H1 (cell line): ENCODE results near the gene STEAP4. TPM values are rescaled to one million over a fixed set of nuclear protein-coding genes. Genes with fewer than 3 reads are reported as not detected.

Experiments used
- CTCF ChIA-PET: fragments of 300-600 bp; sonication (Branson Sonifier 250); formaldehyde crosslinking; loops from one replicate; lab custom pipeline; 2021; ENCODE audit not compliant: partially characterized antibody; lab: Charles Lee
- POLR2A ChIA-PET: fragments of 300-600 bp; sonication (Branson Sonifier 250); formaldehyde crosslinking; loops from one replicate; lab custom pipeline; 2021; ENCODE audit warnings: inconsistent platforms; ENCODE audit not compliant: partially characterized antibody; lab: Charles Lee
- DNase-seq, 2 experiments: peaks; one replicate each; pipeline versions ENCODE4 v3.0.0 to v3.0.0-alpha.2; 2010 to 2022; ENCODE audit warnings: low spot score in 2 of 2, low read depth in 1 of 2, mixed read lengths in 1 of 2
- FAIRE-seq: peaks from 2 replicates; lab custom pipeline; 2011; peaks lifted over from hg19 to GRCh38; lab: Jason Lieb, UNC
- H2AFZ ChIP-seq: 2 replicates; pipeline ENCODE4 v1.8.1; 2012; ENCODE audit warnings: low read length, inconsistent platforms
- H2AK5ac ChIP-seq: 2 replicates; pipeline ENCODE4 v1.6.1; 2013; ENCODE audit warnings: low read depth, low read length
- H2BK120ac ChIP-seq: replicated peaks from 2 replicates; pipeline ENCODE3; 2013; ENCODE audit warnings: low read depth, low read length, inconsistent platforms
- H2BK12ac ChIP-seq: 2 replicates; pipeline ENCODE4 v1.6.1; 2013; ENCODE audit warnings: low read depth, low read length
- H2BK15ac ChIP-seq: 2 replicates; pipeline ENCODE4 v1.6.1; 2013; ENCODE audit warnings: low read length
- H2BK20ac ChIP-seq: 2 replicates; pipeline ENCODE4 v1.6.1; 2013; ENCODE audit warnings: low read length
- H2BK5ac ChIP-seq: 2 replicates; pipeline ENCODE4 v1.6.1; 2013; ENCODE audit warnings: low read depth, low read length
- H3K14ac ChIP-seq: 2 replicates; pipeline ENCODE4 v1.6.1; 2013; ENCODE audit warnings: inconsistent platforms; ENCODE audit not compliant: insufficient read length
- H3K18ac ChIP-seq: 2 replicates; pipeline ENCODE4 v1.6.1; 2013; ENCODE audit warnings: low read length; ENCODE audit errors: extremely low read depth
- H3K23ac ChIP-seq: 2 replicates; pipeline ENCODE4 v1.6.1; 2013; ENCODE audit warnings: inconsistent platforms; ENCODE audit not compliant: insufficient read length
- H3K23me2 ChIP-seq: 2 replicates; pipeline ENCODE4 v1.6.1; 2013; ENCODE audit warnings: low read depth, low read length
- H3K27ac ChIP-seq: 2 replicates; pipeline ENCODE4 v1.6.1; 2011; ENCODE audit warnings: low read depth, low read length, inconsistent platforms
- H3K27me3 ChIP-seq, 4 experiments: replicated peaks in 1 of 4; 1 replicate in 1 of 4; 2 replicates in 3 of 4; pipeline versions ENCODE4 v1.6.1 to v1.8.1; 2011 to 2013; ENCODE audit warnings: low read length in 3 of 4, mild to moderate bottlenecking in 3 of 4, inconsistent platforms in 2 of 4, mixed read lengths in 2 of 4, moderate library complexity in 1 of 4; ENCODE audit not compliant: control insufficient read depth in 3 of 4, insufficient read depth in 3 of 4; ENCODE audit errors: extremely low read depth in 1 of 4
- H3K36me3 ChIP-seq, 4 experiments: 2 replicates each; pipeline versions ENCODE4 v1.6.1 to v1.8.1; 2011 to 2013; ENCODE audit warnings: mild to moderate bottlenecking in 4 of 4, low read length in 3 of 4, moderate library complexity in 2 of 4, control low read depth in 1 of 4, inconsistent platforms in 1 of 4; ENCODE audit not compliant: insufficient read depth in 4 of 4, control insufficient read depth in 2 of 4
- H3K4ac ChIP-seq: replicated peaks from 2 replicates; pipeline ENCODE3; 2013; ENCODE audit warnings: low read length, low read depth, mixed read lengths, inconsistent platforms; ENCODE audit not compliant: insufficient read length
- H3K4me1 ChIP-seq, 4 experiments: replicated peaks in 1 of 4; 1 replicate in 1 of 4; 2 replicates in 3 of 4; pipeline versions ENCODE4 v1.6.1 to v1.8.1; 2011 to 2013; ENCODE audit warnings: low read length in 3 of 4, inconsistent platforms in 2 of 4, mixed read lengths in 1 of 4; ENCODE audit not compliant: insufficient read depth in 4 of 4, control insufficient read depth in 3 of 4
- H3K4me2 ChIP-seq, 2 experiments: 2 replicates each; pipeline versions ENCODE4 v1.6.1 to v1.8.1; 2011 to 2013; ENCODE audit warnings: low read depth in 2 of 2, low read length in 2 of 2, control low read depth in 1 of 2, inconsistent platforms in 1 of 2, mild to moderate bottlenecking in 1 of 2; ENCODE audit not compliant: insufficient read depth in 1 of 2
- H3K4me3 ChIP-seq, 4 experiments: fragments of 200-600, 300-600 bp in 1 of 4; sonication (generic), shearing (Covaris generic), sonication (Bioruptor Twin) in 1 of 4; 2 replicates each; pipeline versions ENCODE4 v1.5.1 to v1.8.1; 2011 to 2016; ENCODE audit warnings: low read length in 4 of 4, low read depth in 3 of 4, control low read depth in 2 of 4, inconsistent platforms in 2 of 4, mild to moderate bottlenecking in 2 of 4, mixed read lengths in 1 of 4, moderate library complexity in 1 of 4; ENCODE audit not compliant: insufficient read depth in 2 of 4; ENCODE audit errors: extremely low read depth in 1 of 4
- H3K56ac ChIP-seq: replicated peaks from 2 replicates; pipeline ENCODE3; 2013; ENCODE audit warnings: low read depth, mild to moderate bottlenecking, mixed read lengths, low read length, inconsistent platforms; ENCODE audit not compliant: insufficient read length
- H3K79me1 ChIP-seq: 2 replicates; pipeline ENCODE4 v1.6.1; 2013; ENCODE audit warnings: low read depth, low read length, control low read depth
- H3K79me2 ChIP-seq, 2 experiments: 2 replicates each; pipeline versions ENCODE4 v1.6.1 to v1.8.1; 2012 to 2013; ENCODE audit warnings: low read length in 2 of 2, mild to moderate bottlenecking in 2 of 2, inconsistent platforms in 1 of 2; ENCODE audit not compliant: insufficient read depth in 2 of 2, control insufficient read depth in 1 of 2
- H3K9ac ChIP-seq, 4 experiments: replicated peaks in 1 of 4; 1 replicate in 1 of 4; 2 replicates in 3 of 4; pipeline versions ENCODE4 v1.6.1 to v1.8.1; 2011 to 2013; ENCODE audit warnings: low read depth in 3 of 4, low read length in 3 of 4, control low read depth in 2 of 4, mild to moderate bottlenecking in 2 of 4, moderate library complexity in 2 of 4, inconsistent platforms in 1 of 4; ENCODE audit errors: extremely low read depth in 1 of 4
- H3K9me3 ChIP-seq, 2 experiments: 2 replicates each; pipeline versions ENCODE4 v1.6.1 to v1.8.1; 2012 to 2013; ENCODE audit warnings: mild to moderate bottlenecking in 2 of 2, moderate library complexity in 2 of 2, control low read depth in 1 of 2, inconsistent platforms in 1 of 2, low read depth in 1 of 2, low read length in 1 of 2, mixed read lengths in 1 of 2; ENCODE audit not compliant: insufficient read depth in 2 of 2
- H4K20me1 ChIP-seq, 2 experiments: replicated peaks in 1 of 2; 2 replicates each; pipeline versions ENCODE3 to v1.8.1; 2011 to 2013; ENCODE audit warnings: inconsistent platforms in 2 of 2, low read length in 2 of 2, mild to moderate bottlenecking in 1 of 2; ENCODE audit not compliant: insufficient read depth in 2 of 2, control insufficient read depth in 1 of 2
- H4K5ac ChIP-seq: 2 replicates; pipeline ENCODE4 v1.6.1; 2013; ENCODE audit warnings: low read length, low read depth, mixed read lengths, inconsistent platforms; ENCODE audit not compliant: insufficient read length
- H4K8ac ChIP-seq: 2 replicates; pipeline ENCODE4 v1.8.0; 2013; ENCODE audit warnings: mild to moderate bottlenecking, moderate library complexity, low read length, inconsistent platforms; ENCODE audit not compliant: insufficient read depth; ENCODE audit errors: extremely low read depth
- H4K91ac ChIP-seq: replicated peaks from 2 replicates; pipeline ENCODE3; 2013; ENCODE audit warnings: low read length, mixed read lengths, inconsistent platforms; ENCODE audit not compliant: insufficient read length
- CBX8 ChIP-seq: fragments of 300-800, 300-1000 bp; sonication (generic); IDR thresholded peaks from 2 replicates; pipeline ENCODE4 v1.7.1; 2016; ENCODE audit warnings: low read depth, low read length, borderline replicate concordance
- CEBPB ChIP-seq: IDR thresholded peaks from 2 replicates; pipeline ENCODE4 v1.6.1; 2012; ENCODE audit warnings: low read depth, low read length
- CREB1 ChIP-seq: IDR thresholded peaks from 2 replicates; pipeline ENCODE4 v1.6.1; 2012; ENCODE audit warnings: inconsistent platforms
- EZH2 ChIP-seq: fragments of 200-600 bp; sonication (generic); IDR thresholded peaks from 2 replicates; pipeline ENCODE4 v1.7.1; 2012; ENCODE audit warnings: low read depth, mild to moderate bottlenecking, moderate library complexity, low read length, inconsistent platforms; ENCODE audit not compliant: severe bottlenecking
- HDAC2 ChIP-seq, 2 experiments: fragments of 300-600 bp in 1 of 2; sonication (generic) in 1 of 2; IDR thresholded peaks; 2 replicates each; pipeline ENCODE4 v1.6.1; 2011 to 2012; ENCODE audit warnings: low read depth in 2 of 2, low read length in 2 of 2, mild to moderate bottlenecking in 2 of 2, moderate library complexity in 2 of 2, borderline replicate concordance in 1 of 2, inconsistent platforms in 1 of 2
- NRF1 ChIP-seq: IDR thresholded peaks from 2 replicates; pipeline ENCODE4 v1.6.1; 2011; ENCODE audit warnings: mild to moderate bottlenecking, low read depth, low read length, improper control_type of control experiment
- RNF2 ChIP-seq: fragments of 200-900, 300-1000 bp; sonication (generic); IDR thresholded peaks from 2 replicates; pipeline ENCODE4 v1.7.1; 2016; ENCODE audit warnings: borderline replicate concordance, low read depth, mild to moderate bottlenecking, antibody characterized with exemption, low read length; ENCODE audit not compliant: poor library complexity, severe bottlenecking; ENCODE audit errors: missing control alignments
- SIN3A ChIP-seq, 2 experiments: IDR thresholded peaks in 1 of 2; conservative IDR thresholded peaks in 1 of 2; 2 replicates each; pipeline ENCODE4 v1.6.1; 2011 to 2012; ENCODE audit warnings: low read length in 2 of 2, improper control_type of control experiment in 1 of 2, low read depth in 1 of 2, mild to moderate bottlenecking in 1 of 2
- SP1 ChIP-seq: IDR thresholded peaks from 2 replicates; pipeline ENCODE4 v1.6.1; 2011; ENCODE audit warnings: low read depth, low read length
- SP2 ChIP-seq: IDR thresholded peaks from 2 replicates; pipeline ENCODE4 v1.6.1; 2012; ENCODE audit warnings: mild to moderate bottlenecking, low read length, inconsistent platforms
- WGBS, 2 experiments: shearing (Covaris generic) in 1 of 2; methylation state at CpG; one replicate each; pipeline versions ENCODE4 v1.1.6 to v1.1.7; 2013 to 2015; ENCODE audit warnings: low lambda C conversion rate in 2 of 2, mixed read lengths in 2 of 2, inconsistent platforms in 1 of 2, low coverage in 1 of 2, missing lambda C conversion rate in 1 of 2; ENCODE audit not compliant: insufficient replicate concordance in 2 of 2, insufficient coverage in 1 of 2, insufficient read length in 1 of 2; ENCODE audit errors: extremely low coverage in 1 of 2, missing lambda C conversion rate in 1 of 2; 5-methylcytosine and 5-hydroxymethylcytosine counted together
- polyA plus RNA-seq, 7 experiments: library from polyadenylated mRNA; depleted of rRNA in 3 of 7; stranded (reverse) in 5 of 7; unstranded in 2 of 7; fragments of >200 nt in 5 of 7; fragments of 200-250 nt in 2 of 7; gene quantifications; 1 replicate in 5 of 7; 2 replicates in 1 of 7; 4 replicates in 1 of 7; pipeline versions ENCODE4 v1.2.1 to v1.2.3, GENCODE V29; 2011 to 2013; ENCODE audit warnings: missing spikeins in 2 of 7, mixed read lengths in 2 of 7
- total RNA-seq: library from RNA; stranded (reverse); fragmentation: NEBNext Ultra II Directional; extraction: Animal tissue kit (Norgen Biotek cat#: 25700); gene quantifications from 2 replicates; pipeline ENCODE4 v1.2.1, GENCODE V29; 2021

Gene STEAP4
- total and polyA plus RNA-seq, 2 of the 8 experiments (the other 6 are each of a cell fraction or from before 2014, with no cell fraction given): under 0.01 TPM; not detected in 1

DNA sequence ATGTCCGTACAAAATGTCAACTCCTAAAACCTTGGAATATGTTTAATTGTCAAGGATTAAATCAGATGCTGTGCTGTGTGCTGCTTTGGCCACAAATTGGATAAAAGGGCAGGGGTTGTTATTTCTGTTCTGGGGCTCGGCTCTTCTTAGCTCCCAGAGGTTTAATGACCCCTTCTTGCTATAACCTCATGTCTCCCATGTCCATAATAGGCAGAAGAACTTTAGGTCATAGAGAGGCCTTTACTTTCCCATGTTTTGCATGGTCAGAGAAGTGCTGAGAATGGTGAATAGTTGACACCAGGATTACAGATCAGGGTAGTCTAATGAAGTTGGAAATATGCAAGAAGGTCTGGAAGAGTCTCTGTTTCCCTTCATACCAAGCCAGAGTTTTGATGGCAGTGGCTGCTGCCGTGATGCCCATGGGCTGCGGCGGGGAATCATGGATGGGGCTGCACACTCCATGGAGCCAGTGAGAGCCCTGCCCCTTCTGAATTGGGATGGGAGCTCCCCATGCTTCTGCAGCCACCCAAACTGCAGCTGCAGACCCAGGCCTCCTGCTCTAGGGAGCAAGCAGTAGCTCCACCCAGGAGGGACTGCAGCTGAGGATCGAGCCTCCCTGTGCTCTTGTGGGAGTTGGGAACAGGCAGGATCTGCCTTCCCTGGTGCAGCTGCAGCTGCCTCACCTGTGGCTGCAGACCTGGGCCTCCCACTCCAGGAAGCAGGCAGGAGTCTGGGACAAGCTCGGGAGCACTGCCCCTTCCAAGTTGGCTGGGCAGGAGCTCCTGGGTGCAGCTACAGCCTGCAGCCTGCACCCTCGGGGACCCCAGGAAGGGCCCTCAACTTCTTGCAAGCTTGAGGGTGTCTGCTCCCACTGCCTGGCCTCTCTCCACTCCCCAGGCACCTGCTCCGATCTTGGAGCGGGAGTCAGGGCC, 23.1 kb upstream of the STEAP4 start:
- no peaks in the 10 kb centered on the region for H4K20me1 ChIP-seq
- no peak overlapping the region for H2BK12ac ChIP-seq
- no peak overlapping the region for H2AFZ ChIP-seq
- H4K5ac ChIP-seq: no peak overlapping the region
- H3K4me3 ChIP-seq: no peak overlapping the region
- 0 out of 4 replicates have a peak, but pooled peaks cover 0 to 3% of the 10 kb centered on the region in 2 experiments for H3K9me3 ChIP-seq
- WGBS, 2 experiments: 84% methylated on average over 10 of the region's 10 CpGs; no CpG with 5 or more reads in 1 of the 2 experiments
- CTCF ChIA-PET: interaction anchor here (2.8 kb wide), 1 partner anchor 16 kb away, joined by 11 read pairs; no protein-coding TSS in a partner anchor
- no peak overlapping the region for H3K9ac ChIP-seq
- no peak overlapping the region for H3K27ac ChIP-seq
- no peak overlapping the region for H2BK5ac ChIP-seq
- H2BK120ac ChIP-seq: no peak overlapping the region
- TF ChIP-seq CREB1 (no peak), NRF1 (no peak), HDAC2 (IDR thresholded peaks at IDR 0.05; ENCODE audit: borderline replicate concordance in 1 of 2, low read depth in 2 of 2, low read length in 2 of 2) (no peak), EZH2 (no peak), CBX8 (no peak), SP2 (no peak), SP1 (no peak), RNF2 (no peak), SIN3A (conservative IDR thresholded peaks at IDR 0.05 in 1 of 2, IDR thresholded peaks at IDR 0.05 in 1 of 2; ENCODE audit: low read depth in 1 of 2, low read length in 2 of 2) (no peak), CEBPB (no peak)
- TF ChIP-seq, all 59 proteins: peak for 0
- Histone ChIP-seq H4K91ac (no peak overlapping the region), H3K14ac (no peak overlapping the region), H3K18ac (no peak overlapping the region), H3K79me1 (no peaks in the 10 kb centered on the region), H3K36me3 (no peaks in the 10 kb centered on the region), H4K8ac (no peak overlapping the region), H3K4ac (no peak overlapping the region), H3K23me2 (peaks cover 2% of the 10 kb centered on the region; the same call in 1 of the 2 replicates), H2BK15ac (no peak overlapping the region), H3K27me3 (no peaks in the 10 kb centered on the region), H3K56ac (no peak overlapping the region), H2BK20ac (no peak overlapping the region), H3K79me2 (no peaks in the 10 kb centered on the region), H3K4me2 (no peak overlapping the region), H3K23ac (no peak overlapping the region), H2AK5ac (no peak overlapping the region), H3K4me1 (no peaks in the 10 kb centered on the region)
- FAIRE-seq (no peak), DNase-seq (no peak)
- POLR2A ChIA-PET: no interaction called here
